HEK293 (cell line): ENCODE data around the gene UPP1.

ENCODE experiments used
- REST ChIP-seq: fragments of 450-650 bp; formaldehyde crosslinking; IDR thresholded peaks from 2 replicates; pipeline ENCODE4 v1.5.1; 2016; ENCODE audit warnings: missing biosample characterization, missing genetic modification characterization
- ZFP3 ChIP-seq: fragments of 450-650 bp; formaldehyde crosslinking; IDR thresholded peaks from 2 replicates; pipeline ENCODE4 v1.5.1; 2016; ENCODE audit warnings: low read depth, missing biosample characterization, missing genetic modification characterization
- ZNF10 ChIP-seq: fragments of 450-650 bp; formaldehyde crosslinking; IDR thresholded peaks from 2 replicates; pipeline ENCODE4 v1.5.1; 2017; ENCODE audit warnings: missing biosample characterization, missing genetic modification characterization
- ZNF311 ChIP-seq: fragments of 450-650 bp; formaldehyde crosslinking; IDR thresholded peaks from 2 replicates; pipeline ENCODE4 v1.5.1; 2017; ENCODE audit warnings: missing biosample characterization, missing genetic modification characterization, borderline replicate concordance
- ZNF624 ChIP-seq: fragments of 450-650 bp; formaldehyde crosslinking; IDR thresholded peaks from 2 replicates; pipeline ENCODE4 v1.5.1; 2017; ENCODE audit warnings: missing biosample characterization, missing genetic modification characterization
- ZNF629 ChIP-seq: fragments of 450-650 bp; formaldehyde crosslinking; IDR thresholded peaks from 2 replicates; pipeline ENCODE4 v1.5.1; 2017; ENCODE audit warnings: missing biosample characterization, missing genetic modification characterization
- TF ChIP-seq, protein P1 (sequence below): fragments of 450-650 bp; formaldehyde crosslinking; IDR thresholded peaks from 2 replicates; pipeline ENCODE4 v1.5.1; 2017; ENCODE audit warnings: missing biosample characterization, missing genetic modification characterization
- TF ChIP-seq, protein P2 (sequence below): fragments of 450-650 bp; IDR thresholded peaks from 2 replicates; pipeline ENCODE4 v1.5.1; 2018; ENCODE audit warnings: missing biosample characterization, mild to moderate bottlenecking, missing genetic modification characterization
- TF ChIP-seq, protein P3 (sequence below): fragments of 450-650 bp; formaldehyde crosslinking; IDR thresholded peaks from 2 replicates; pipeline ENCODE4 v1.5.1; 2016; ENCODE audit warnings: missing biosample characterization, missing genetic modification characterization
- TF ChIP-seq, protein P4 (sequence below): fragments of 450-650 bp; formaldehyde crosslinking; IDR thresholded peaks from 2 replicates; pipeline ENCODE4 v1.5.1; 2016; ENCODE audit warnings: missing biosample characterization, missing genetic modification characterization

GRCh38 chr7:48144291-48144768, 55.3 kb downstream of the UPP1 start:
- TF ChIP-seq, protein P1, sequence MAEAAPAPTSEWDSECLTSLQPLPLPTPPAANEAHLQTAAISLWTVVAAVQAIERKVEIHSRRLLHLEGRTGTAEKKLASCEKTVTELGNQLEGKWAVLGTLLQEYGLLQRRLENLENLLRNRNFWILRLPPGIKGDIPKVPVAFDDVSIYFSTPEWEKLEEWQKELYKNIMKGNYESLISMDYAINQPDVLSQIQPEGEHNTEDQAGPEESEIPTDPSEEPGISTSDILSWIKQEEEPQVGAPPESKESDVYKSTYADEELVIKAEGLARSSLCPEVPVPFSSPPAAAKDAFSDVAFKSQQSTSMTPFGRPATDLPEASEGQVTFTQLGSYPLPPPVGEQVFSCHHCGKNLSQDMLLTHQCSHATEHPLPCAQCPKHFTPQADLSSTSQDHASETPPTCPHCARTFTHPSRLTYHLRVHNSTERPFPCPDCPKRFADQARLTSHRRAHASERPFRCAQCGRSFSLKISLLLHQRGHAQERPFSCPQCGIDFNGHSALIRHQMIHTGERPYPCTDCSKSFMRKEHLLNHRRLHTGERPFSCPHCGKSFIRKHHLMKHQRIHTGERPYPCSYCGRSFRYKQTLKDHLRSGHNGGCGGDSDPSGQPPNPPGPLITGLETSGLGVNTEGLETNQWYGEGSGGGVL (tag by site-specific recombination), result no peak
- TF ChIP-seq, protein P2, sequence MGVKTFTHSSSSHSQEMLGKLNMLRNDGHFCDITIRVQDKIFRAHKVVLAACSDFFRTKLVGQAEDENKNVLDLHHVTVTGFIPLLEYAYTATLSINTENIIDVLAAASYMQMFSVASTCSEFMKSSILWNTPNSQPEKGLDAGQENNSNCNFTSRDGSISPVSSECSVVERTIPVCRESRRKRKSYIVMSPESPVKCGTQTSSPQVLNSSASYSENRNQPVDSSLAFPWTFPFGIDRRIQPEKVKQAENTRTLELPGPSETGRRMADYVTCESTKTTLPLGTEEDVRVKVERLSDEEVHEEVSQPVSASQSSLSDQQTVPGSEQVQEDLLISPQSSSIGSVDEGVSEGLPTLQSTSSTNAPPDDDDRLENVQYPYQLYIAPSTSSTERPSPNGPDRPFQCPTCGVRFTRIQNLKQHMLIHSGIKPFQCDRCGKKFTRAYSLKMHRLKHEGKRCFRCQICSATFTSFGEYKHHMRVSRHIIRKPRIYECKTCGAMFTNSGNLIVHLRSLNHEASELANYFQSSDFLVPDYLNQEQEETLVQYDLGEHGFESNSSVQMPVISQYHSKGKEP (tag by site-specific recombination), result no peak
- TF ChIP-seq REST (tag by site-specific recombination) (no peak), ZNF311 (tag by site-specific recombination) (no peak), ZFP3 (no peak), ZNF624 (tag by site-specific recombination) (no peak), ZNF10 (tag by site-specific recombination) (no peak), ZNF629 (tag by site-specific recombination) (no peak)
- TF ChIP-seq, protein P3, sequence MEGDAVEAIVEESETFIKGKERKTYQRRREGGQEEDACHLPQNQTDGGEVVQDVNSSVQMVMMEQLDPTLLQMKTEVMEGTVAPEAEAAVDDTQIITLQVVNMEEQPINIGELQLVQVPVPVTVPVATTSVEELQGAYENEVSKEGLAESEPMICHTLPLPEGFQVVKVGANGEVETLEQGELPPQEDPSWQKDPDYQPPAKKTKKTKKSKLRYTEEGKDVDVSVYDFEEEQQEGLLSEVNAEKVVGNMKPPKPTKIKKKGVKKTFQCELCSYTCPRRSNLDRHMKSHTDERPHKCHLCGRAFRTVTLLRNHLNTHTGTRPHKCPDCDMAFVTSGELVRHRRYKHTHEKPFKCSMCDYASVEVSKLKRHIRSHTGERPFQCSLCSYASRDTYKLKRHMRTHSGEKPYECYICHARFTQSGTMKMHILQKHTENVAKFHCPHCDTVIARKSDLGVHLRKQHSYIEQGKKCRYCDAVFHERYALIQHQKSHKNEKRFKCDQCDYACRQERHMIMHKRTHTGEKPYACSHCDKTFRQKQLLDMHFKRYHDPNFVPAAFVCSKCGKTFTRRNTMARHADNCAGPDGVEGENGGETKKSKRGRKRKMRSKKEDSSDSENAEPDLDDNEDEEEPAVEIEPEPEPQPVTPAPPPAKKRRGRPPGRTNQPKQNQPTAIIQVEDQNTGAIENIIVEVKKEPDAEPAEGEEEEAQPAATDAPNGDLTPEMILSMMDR, result no peak
- TF ChIP-seq, protein P4, sequence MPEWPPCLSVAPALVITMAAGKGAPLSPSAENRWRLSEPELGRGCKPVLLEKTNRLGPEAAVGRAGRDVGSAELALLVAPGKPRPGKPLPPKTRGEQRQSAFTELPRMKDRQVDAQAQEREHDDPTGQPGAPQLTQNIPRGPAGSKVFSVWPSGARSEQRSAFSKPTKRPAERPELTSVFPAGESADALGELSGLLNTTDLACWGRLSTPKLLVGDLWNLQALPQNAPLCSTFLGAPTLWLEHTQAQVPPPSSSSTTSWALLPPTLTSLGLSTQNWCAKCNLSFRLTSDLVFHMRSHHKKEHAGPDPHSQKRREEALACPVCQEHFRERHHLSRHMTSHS (tag by site-specific recombination), result no peak
